Fibroblast of skin of left quadriceps (primary cell): ENCODE data around the gene COPB2.
A peak's percentile ranks its signal among the peaks of the same experiment; 100 is the strongest.
"Not testable (repeated sequence)": the region's sequence is repeated elsewhere in the genome, so short reads cannot be mapped to it uniquely, and the experiment has no call there.

Source experiments
- DNase-seq, 2 experiments: peaks; one replicate each; pipeline ENCODE4 v3.0.0-alpha.2; 2013; ENCODE audit warnings: low read depth in 2 of 2

The COPB2 gene

GRCh38 chr3:139378587-139379241, 10.7 kb downstream of the COPB2 start:
- no peak for DNase-seq

- no peak for DNase-seq
Observed at GRCh38 chr3:139377378-139377777, 12.1 kb downstream of the COPB2 start.

GRCh38 chr3:139374099-139374498, 15.3 kb downstream of the COPB2 start:
- no peak for DNase-seq

GRCh38 chr3:139364549-139364948, 24.9 kb downstream of the COPB2 start:
- DNase-seq: no peak

- DNase-seq: no peak
Observed at GRCh38 chr3:139361276-139361675, 28.2 kb downstream of the COPB2 start.

GRCh38 chr3:139358841-139359562, 30.4 kb downstream of the COPB2 start:
- DNase-seq: no peak

GRCh38 chr3:139357899-139358298, 31.5 kb downstream of the COPB2 start:
- no peak for DNase-seq

- DNase-seq: no peak
Observed at GRCh38 chr3:139355891-139356290, 33.6 kb downstream of the COPB2 start.

- no peak for DNase-seq
Observed at GRCh38 chr3:139355476-139355875, 34.0 kb downstream of the COPB2 start.

- no peak for DNase-seq
Observed at GRCh38 chr3:139354661-139355060, 34.8 kb downstream of the COPB2 start.

- peak in 1 of 2 experiments; percentile 24 for DNase-seq
Observed at GRCh38 chr3:139353920-139354556, 35.4 kb downstream of the COPB2 start.

- DNase-seq: no peak
Observed at GRCh38 chr3:139346771-139347170, 42.7 kb downstream of the COPB2 start.

GRCh38 chr3:139343895-139344856, 45.3 kb downstream of the COPB2 start, which contains the start of gene MRPS22:
Gene MRPS22 (plus strand): TSS chr3:139344020. CDS start chr3:139344027, 7 bp downstream.
- DNase-seq: peak; percentile 69 to 71

- DNase-seq: no peak
Observed at GRCh38 chr3:139342054-139342453, 47.4 kb downstream of the COPB2 start.

- no peak for DNase-seq
Observed at GRCh38 chr3:139340784-139341183, 48.7 kb downstream of the COPB2 start.

- DNase-seq: no peak
Observed at GRCh38 chr3:139339219-139339906, 50.1 kb downstream of the COPB2 start.

GRCh38 chr3:139338405-139338804, 51.0 kb downstream of the COPB2 start:
- DNase-seq: no peak

- not testable (repeated sequence) for DNase-seq
Observed at GRCh38 chr3:139334675-139335074, 54.8 kb downstream of the COPB2 start.

GRCh38 chr3:139332092-139332491, 57.4 kb downstream of the COPB2 start:
- DNase-seq: no peak

- DNase-seq: peak; percentile 29 to 39
Observed at GRCh38 chr3:139329364-139329850, 60.0 kb downstream of the COPB2 start.

GRCh38 chr3:139328356-139328755, 61.1 kb downstream of the COPB2 start:
- DNase-seq: no peak
